Tibial nerve (tissue), 4 donors: ENCODE measurements around the gene SLCO3A1. TPM values are rescaled to one million over a fixed set of nuclear protein-coding genes. Genes with fewer than 3 reads are reported as not detected.

ENCODE experiments used
- DNase-seq, 2 donors: peaks; one replicate each; pipeline ENCODE4 v3.0.0-alpha.2; 2019; ENCODE audit warnings: low spot score in 2 of 2
- H3K27ac ChIP-seq, 4 donors: fragments of 200-600 bp; sonication (generic) in 3 of 4; one replicate each; pipeline ENCODE4 v1.5.1; 2017 to 2019; ENCODE audit warnings: mild to moderate bottlenecking in 1 of 4
- H3K27me3 ChIP-seq, 2 donors: fragments of 200-600 bp; sonication (generic) in 1 of 2; one replicate each; pipeline versions ENCODE4 v1.5.1 to v1.6.0; 2017 to 2019
- H3K36me3 ChIP-seq, 3 donors: fragments of 200-600 bp; sonication (generic); one replicate each; pipeline ENCODE4 v1.5.1; 2018 to 2019
- H3K4me1 ChIP-seq, 4 donors: fragments of 200-600 bp; sonication (generic) in 3 of 4; one replicate each; pipeline ENCODE4 v1.5.1; 2017 to 2019
- H3K4me3 ChIP-seq, 4 donors: fragments of 200-600 bp; sonication (generic) in 3 of 4; one replicate each; pipeline ENCODE4 v1.5.1; 2017 to 2019; ENCODE audit warnings: mild to moderate bottlenecking in 1 of 4, moderate library complexity in 1 of 4
- H3K9me3 ChIP-seq, 4 donors: fragments of 200-600 bp; sonication (generic) in 3 of 4; one replicate each; pipeline ENCODE4 v1.5.1; 2017 to 2019
- EP300 ChIP-seq, 2 donors: sonication (generic); formaldehyde crosslinking; IDR thresholded peaks; one replicate each; pipeline ENCODE4 v1.6.1; 2017; ENCODE audit warnings: antibody characterized with exemption in 2 of 2, mild to moderate bottlenecking in 1 of 2
- POLR2A ChIP-seq, 2 donors: fragments of 450-650 bp; IDR thresholded peaks; one replicate each; pipeline ENCODE4 v1.6.1; 2017; ENCODE audit warnings: antibody characterized with exemption in 2 of 2, mild to moderate bottlenecking in 2 of 2, moderate library complexity in 2 of 2
- WGBS, 2 donors: methylation state at CpG; one replicate each; pipeline ENCODE4 v1.1.5; 2018; 5-methylcytosine and 5-hydroxymethylcytosine counted together
- total RNA-seq, 4 donors: library from RNA; depleted of rRNA; stranded (reverse); fragments of >200 nt; gene quantifications; one replicate each; pipeline ENCODE4 v1.1.0, GENCODE V29; 2016
- TF ChIP-seq, protein P1 (sequence below), 5 experiments: fragments of 200-600 bp in 3 of 5; fragments of 450-650 bp in 2 of 5; sonication (generic) in 3 of 5; IDR thresholded peaks; one replicate each; pipeline ENCODE4 v1.5.1; 2016 to 2019; ENCODE audit warnings: antibody characterized with exemption in 5 of 5, mild to moderate bottlenecking in 3 of 5, moderate library complexity in 2 of 5

Gene SLCO3A1
- total RNA-seq, 4 donors from 2014 or later, result 13.8 to 20.2 (median 14.3) TPM

DNA sequence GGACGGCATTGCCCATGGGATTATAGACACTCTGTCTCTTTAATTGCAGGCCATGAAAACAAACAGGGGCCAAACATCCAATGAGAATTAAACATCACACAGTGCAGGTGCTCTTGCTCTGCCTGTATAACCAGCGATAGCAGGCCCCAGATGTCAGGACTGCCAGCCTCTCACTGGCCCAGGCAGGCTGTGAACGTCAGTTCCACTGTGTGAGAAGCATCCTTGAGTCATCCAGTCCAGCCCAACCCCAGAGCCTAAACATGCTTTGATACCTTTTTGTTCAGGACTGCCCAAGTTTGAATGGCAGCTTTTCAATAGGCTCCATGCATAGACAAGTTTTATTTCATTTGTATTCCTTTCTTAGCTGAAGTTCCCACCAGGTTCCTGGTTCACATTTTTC is 189.8 kb downstream of the SLCO3A1 start:
- no peaks in the 10 kb centered on the region for H3K27me3 ChIP-seq
- H3K36me3 ChIP-seq, result no peaks in the 10 kb centered on the region
- WGBS, 2 donors, result 71 to 78% methylated on average over 3 of the region's 3 CpGs
- H3K4me1 ChIP-seq, result no peaks in the 10 kb centered on the region
- no peak overlapping the region for H3K4me3 ChIP-seq
- H3K27ac ChIP-seq, result no peak overlapping the region
- TF ChIP-seq EP300 (IDR thresholded peaks at IDR 0.05), result no peak
- TF ChIP-seq POLR2A (IDR thresholded peaks at IDR 0.05), result no peak
- TF ChIP-seq, protein P1, sequence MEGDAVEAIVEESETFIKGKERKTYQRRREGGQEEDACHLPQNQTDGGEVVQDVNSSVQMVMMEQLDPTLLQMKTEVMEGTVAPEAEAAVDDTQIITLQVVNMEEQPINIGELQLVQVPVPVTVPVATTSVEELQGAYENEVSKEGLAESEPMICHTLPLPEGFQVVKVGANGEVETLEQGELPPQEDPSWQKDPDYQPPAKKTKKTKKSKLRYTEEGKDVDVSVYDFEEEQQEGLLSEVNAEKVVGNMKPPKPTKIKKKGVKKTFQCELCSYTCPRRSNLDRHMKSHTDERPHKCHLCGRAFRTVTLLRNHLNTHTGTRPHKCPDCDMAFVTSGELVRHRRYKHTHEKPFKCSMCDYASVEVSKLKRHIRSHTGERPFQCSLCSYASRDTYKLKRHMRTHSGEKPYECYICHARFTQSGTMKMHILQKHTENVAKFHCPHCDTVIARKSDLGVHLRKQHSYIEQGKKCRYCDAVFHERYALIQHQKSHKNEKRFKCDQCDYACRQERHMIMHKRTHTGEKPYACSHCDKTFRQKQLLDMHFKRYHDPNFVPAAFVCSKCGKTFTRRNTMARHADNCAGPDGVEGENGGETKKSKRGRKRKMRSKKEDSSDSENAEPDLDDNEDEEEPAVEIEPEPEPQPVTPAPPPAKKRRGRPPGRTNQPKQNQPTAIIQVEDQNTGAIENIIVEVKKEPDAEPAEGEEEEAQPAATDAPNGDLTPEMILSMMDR (IDR thresholded peaks at IDR 0.05), result no peak
- no peak for DNase-seq
- peaks cover 0 to 4% (median 0%) of the 10 kb centered on the region in 4 donors for H3K9me3 ChIP-seq

DNA sequence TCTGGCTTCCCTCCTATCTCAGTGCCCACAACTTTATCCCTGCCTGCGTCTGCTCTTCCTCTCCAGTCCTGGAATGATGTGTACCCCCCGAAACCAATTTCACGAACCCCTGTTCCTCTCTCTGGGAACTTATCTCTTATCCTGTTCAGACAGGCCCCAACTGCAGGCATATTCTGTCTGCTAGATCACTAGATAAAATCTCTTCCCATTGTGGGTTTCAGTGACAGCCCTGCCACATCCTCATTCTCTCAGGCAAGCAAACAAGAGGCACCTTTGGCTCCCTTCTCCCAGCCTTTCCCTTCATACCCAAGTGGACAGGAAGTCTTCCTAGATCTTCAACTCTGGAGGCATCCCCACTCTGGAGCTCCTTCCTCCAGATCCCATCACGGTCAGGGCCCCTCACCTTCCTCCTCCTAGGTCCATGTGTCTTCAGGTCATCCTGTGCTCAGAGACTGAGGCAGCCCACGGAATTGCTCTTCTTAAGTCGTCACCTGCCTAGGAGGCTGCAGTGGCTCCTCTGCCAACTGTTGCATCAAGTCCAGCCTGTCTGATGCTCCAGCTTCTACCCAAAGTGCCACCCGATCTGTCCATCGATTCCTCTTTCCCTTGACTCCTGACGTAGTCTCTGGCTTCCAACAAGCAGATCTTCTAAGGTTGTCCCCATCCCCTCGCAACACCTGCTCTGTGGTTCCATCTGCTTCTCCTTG is 190.8 kb downstream of the SLCO3A1 start:
- H3K4me3 ChIP-seq, result no peak overlapping the region
- no peak overlapping the region for H3K27ac ChIP-seq
- WGBS, 2 donors, result 90 to 92% methylated on average over 10 of the region's 10 CpGs
- H3K9me3 ChIP-seq, result no peaks in the 10 kb centered on the region
- no peaks in the 10 kb centered on the region for H3K36me3 ChIP-seq
- TF ChIP-seq, protein P1 (IDR thresholded peaks at IDR 0.05), result no peak
- TF ChIP-seq EP300 (IDR thresholded peaks at IDR 0.05) (no peak), POLR2A (IDR thresholded peaks at IDR 0.05) (no peak)
- DNase-seq, result no peak
- no peaks in the 10 kb centered on the region for H3K27me3 ChIP-seq
- peaks cover 0 to under 1% (median 0%) of the 10 kb centered on the region in 4 donors for H3K4me1 ChIP-seq

DNA sequence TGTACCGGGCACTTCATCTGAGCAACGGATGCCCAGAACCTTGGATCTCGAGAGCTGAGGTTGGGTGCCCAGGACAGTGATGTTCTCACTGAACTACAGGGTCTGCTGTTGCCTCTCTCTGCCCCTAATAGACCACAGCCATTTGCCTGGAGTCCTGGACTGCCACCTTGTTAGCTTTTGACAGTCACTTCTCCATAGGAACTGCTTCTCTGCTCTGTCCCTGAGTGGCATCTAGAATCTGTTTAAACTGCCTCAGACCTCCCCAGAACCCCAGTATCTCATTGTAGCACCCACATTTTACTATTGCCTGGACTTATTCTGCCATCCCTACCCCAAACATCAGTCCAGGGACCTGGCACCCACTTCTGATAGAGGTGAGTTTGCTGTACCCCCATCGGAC is 194.4 kb downstream of the SLCO3A1 start:
- Histone ChIP-seq H3K27me3 (no peaks in the 10 kb centered on the region), H3K4me1 (peaks cover 0 to 8% (median 0%) of the 10 kb centered on the region in 4 donors), H3K4me3 (no peak overlapping the region), H3K9me3 (no peaks in the 10 kb centered on the region), H3K27ac (no peak overlapping the region), H3K36me3 (no peaks in the 10 kb centered on the region)
- no peak for DNase-seq
- TF ChIP-seq EP300 (IDR thresholded peaks at IDR 0.05) (no peak), POLR2A (IDR thresholded peaks at IDR 0.05) (no peak)
- TF ChIP-seq, protein P1 (IDR thresholded peaks at IDR 0.05), result no peak
- WGBS, 2 donors, result 96 to 98% methylated on average over 3 to 4 of the region's 4 CpGs

DNA sequence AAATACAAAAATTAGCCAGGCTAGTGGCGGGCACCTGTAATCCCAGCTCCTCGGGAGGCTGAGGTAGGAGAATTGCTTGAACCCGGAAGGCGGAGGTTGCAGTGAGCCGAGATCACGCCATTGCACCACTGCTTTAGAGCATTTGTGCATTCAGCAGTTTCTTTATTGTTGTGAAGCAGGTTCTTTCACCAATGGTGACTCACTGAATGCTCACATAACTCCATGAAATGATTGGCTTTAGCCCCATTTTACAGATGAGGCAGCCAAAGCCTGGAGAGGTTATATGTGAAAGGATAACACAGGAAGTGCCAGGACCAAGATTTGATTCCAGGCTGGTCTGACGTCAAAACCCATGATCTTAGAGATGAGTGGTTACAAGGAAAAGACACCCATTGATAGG is 195.2 kb downstream of the SLCO3A1 start:
- peaks cover 0 to 8% (median 0%) of the 10 kb centered on the region in 4 donors for H3K4me1 ChIP-seq
- no peak overlapping the region for H3K27ac ChIP-seq
- no peak for DNase-seq
- WGBS, 2 donors, result 89 to 96% methylated on average over 7 of the region's 7 CpGs
- H3K27me3 ChIP-seq, result no peaks in the 10 kb centered on the region
- no peaks in the 10 kb centered on the region for H3K36me3 ChIP-seq
- H3K9me3 ChIP-seq, result no peaks in the 10 kb centered on the region
- no peak for TF ChIP-seq EP300 (IDR thresholded peaks at IDR 0.05)
- no peak for TF ChIP-seq POLR2A (IDR thresholded peaks at IDR 0.05)
- H3K4me3 ChIP-seq, result no peak overlapping the region

DNA sequence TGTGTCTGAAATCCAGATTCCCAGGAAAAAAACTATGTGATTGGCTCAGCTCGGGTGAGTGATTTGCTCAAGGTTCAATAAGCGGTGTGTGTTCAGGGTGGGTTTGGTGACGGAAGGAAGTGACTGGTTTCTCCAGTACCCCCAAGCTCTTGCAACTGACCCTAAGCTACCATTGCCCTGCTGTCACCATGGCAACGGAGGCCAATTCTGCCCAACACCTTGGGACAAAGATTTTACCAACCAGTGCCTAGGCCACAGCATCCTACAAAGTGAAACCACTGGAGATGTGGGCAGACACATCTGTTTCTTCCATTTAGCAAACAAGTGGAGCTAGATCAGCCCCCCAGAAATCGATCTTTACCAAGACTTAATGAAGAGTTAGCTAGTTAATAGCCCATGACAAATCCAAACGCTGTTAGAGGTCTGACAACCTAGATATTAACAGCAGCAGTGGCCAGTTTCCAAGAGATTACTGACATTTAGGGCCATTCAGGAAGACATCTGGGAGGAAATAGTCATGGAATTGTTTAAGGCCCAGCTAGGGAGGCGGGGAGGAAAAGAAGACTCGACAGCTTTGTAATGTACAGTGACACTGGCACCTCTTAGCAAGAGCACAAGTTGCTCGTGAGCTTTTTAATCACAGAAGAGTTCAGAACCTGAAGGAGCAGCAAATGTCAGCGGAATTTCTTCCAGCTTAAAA is 195.9 kb downstream of the SLCO3A1 start:
- DNase-seq, result no peak
- Histone ChIP-seq H3K9me3 (no peaks in the 10 kb centered on the region), H3K4me1 (peaks cover 0 to 8% (median 0%) of the 10 kb centered on the region in 4 donors), H3K27me3 (no peaks in the 10 kb centered on the region), H3K4me3 (no peak overlapping the region), H3K36me3 (no peaks in the 10 kb centered on the region), H3K27ac (no peak overlapping the region)
- 53 to 63% methylated on average over 10 of the region's 10 CpGs for WGBS, 2 donors
- TF ChIP-seq, protein P1 (IDR thresholded peaks at IDR 0.05), result no peak
- TF ChIP-seq POLR2A (IDR thresholded peaks at IDR 0.05), result no peak
- no peak for TF ChIP-seq EP300 (IDR thresholded peaks at IDR 0.05)
